ENCODE data around the gene TTC7B. TPM values are rescaled to one million over a fixed set of nuclear protein-coding genes. Genes with fewer than 3 reads are reported as not detected.
A peak's percentile ranks its signal among the peaks of the same experiment; 100 is the strongest.

TTC7B gene
- total and polyA plus RNA-seq, 2 experiments from 2014 or later: 68.1 to 75.8 TPM

GRCh38 chr14:90758028-90758889, 58.0 kb downstream of the TTC7B start:
- H3K27ac ChIP-seq: peak overlapping the region; percentile 42
- TF ChIP-seq, protein P1, sequence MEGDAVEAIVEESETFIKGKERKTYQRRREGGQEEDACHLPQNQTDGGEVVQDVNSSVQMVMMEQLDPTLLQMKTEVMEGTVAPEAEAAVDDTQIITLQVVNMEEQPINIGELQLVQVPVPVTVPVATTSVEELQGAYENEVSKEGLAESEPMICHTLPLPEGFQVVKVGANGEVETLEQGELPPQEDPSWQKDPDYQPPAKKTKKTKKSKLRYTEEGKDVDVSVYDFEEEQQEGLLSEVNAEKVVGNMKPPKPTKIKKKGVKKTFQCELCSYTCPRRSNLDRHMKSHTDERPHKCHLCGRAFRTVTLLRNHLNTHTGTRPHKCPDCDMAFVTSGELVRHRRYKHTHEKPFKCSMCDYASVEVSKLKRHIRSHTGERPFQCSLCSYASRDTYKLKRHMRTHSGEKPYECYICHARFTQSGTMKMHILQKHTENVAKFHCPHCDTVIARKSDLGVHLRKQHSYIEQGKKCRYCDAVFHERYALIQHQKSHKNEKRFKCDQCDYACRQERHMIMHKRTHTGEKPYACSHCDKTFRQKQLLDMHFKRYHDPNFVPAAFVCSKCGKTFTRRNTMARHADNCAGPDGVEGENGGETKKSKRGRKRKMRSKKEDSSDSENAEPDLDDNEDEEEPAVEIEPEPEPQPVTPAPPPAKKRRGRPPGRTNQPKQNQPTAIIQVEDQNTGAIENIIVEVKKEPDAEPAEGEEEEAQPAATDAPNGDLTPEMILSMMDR (IDR thresholded peaks at IDR 0.05; ENCODE audit: low read depth, low read length): peak; percentile 81
- no peaks in the 10 kb centered on the region for H3K27me3 ChIP-seq
- H3K36me3 ChIP-seq: no peaks in the 10 kb centered on the region
- H3K4me1 ChIP-seq (ENCODE audit: low read depth): peaks cover 11% of the 10 kb centered on the region
- H3K4me3 ChIP-seq: peak overlapping the region; percentile 28
- peak; percentile 94 to 96 for DNase-seq (ENCODE audit: low read depth in 1 of 2, low spot score in 1 of 2)
- no peaks in the 10 kb centered on the region for H3K9me3 ChIP-seq (ENCODE audit: low read depth)

- H3K9me3 ChIP-seq (ENCODE audit: low read depth): no peaks in the 10 kb centered on the region
- no peak for DNase-seq (ENCODE audit: low read depth in 1 of 2, low spot score in 1 of 2)
- H3K27me3 ChIP-seq: no peaks in the 10 kb centered on the region
- TF ChIP-seq, protein P1 (IDR thresholded peaks at IDR 0.05; ENCODE audit: low read depth, low read length): no peak
- no peak overlapping the region for H3K4me3 ChIP-seq
- peaks cover 11% of the 10 kb centered on the region for H3K4me1 ChIP-seq (ENCODE audit: low read depth)
- H3K36me3 ChIP-seq: no peaks in the 10 kb centered on the region
- H3K27ac ChIP-seq: no peak overlapping the region
These were observed 58.8 kb downstream of the TTC7B start for GRCh38 chr14:90757452-90757851.

- Histone ChIP-seq H3K9me3 (ENCODE audit: low read depth) (no peaks in the 10 kb centered on the region), H3K27me3 (no peaks in the 10 kb centered on the region), H3K27ac (no peak overlapping the region), H3K36me3 (no peaks in the 10 kb centered on the region), H3K4me1 (ENCODE audit: low read depth) (peaks cover 11% of the 10 kb centered on the region), H3K4me3 (no peak overlapping the region)
- DNase-seq (ENCODE audit: low read depth in 1 of 2, low spot score in 1 of 2): no peak
- TF ChIP-seq, protein P1 (IDR thresholded peaks at IDR 0.05; ENCODE audit: low read depth, low read length): no peak
These were observed 59.4 kb downstream of the TTC7B start for GRCh38 chr14:90756755-90757345.

DNA sequence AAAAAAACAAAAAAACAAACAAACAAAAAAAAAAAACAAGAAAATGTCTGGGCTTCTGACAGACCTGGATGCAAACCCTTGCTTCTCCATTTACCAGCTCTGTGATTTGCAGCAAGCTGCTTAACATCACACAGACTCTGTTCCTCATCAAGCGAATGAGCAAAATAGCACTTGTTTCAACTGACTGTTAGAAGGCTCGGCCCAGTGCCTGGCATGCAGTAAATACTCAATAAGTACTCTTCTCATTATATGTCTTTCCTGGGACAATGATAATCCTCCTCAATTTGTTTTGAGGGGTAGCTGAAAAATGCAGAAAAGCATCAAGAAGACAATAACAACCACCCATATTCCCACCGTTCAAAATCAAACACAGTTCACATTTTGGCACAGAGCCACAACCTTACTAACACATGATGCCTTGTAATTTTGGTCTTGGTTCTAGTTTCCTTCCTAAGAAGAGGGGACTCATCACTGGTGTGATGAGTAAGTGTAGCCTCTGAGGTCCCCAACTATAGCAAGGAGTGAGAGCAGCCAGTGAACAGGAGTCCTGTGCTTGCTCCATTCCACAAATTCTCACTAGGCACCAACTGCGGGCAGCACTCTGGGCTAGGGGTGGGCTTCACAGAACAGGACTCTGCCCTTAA, 60.4 kb downstream of the TTC7B start:
- Histone ChIP-seq H3K27me3 (no peaks in the 10 kb centered on the region), H3K4me1 (ENCODE audit: low read depth) (peaks cover 13% of the 10 kb centered on the region), H3K36me3 (no peaks in the 10 kb centered on the region), H3K9me3 (ENCODE audit: low read depth) (no peaks in the 10 kb centered on the region), H3K4me3 (no peak overlapping the region), H3K27ac (no peak overlapping the region)
- TF ChIP-seq, protein P1 (IDR thresholded peaks at IDR 0.05; ENCODE audit: low read depth, low read length): no peak
- DNase-seq (ENCODE audit: low read depth in 1 of 2, low spot score in 1 of 2): no peak

- TF ChIP-seq, protein P1 (IDR thresholded peaks at IDR 0.05; ENCODE audit: low read depth, low read length): no peak
- Histone ChIP-seq H3K27ac (no peak overlapping the region), H3K36me3 (no peaks in the 10 kb centered on the region), H3K27me3 (no peaks in the 10 kb centered on the region), H3K9me3 (ENCODE audit: low read depth) (no peaks in the 10 kb centered on the region), H3K4me1 (ENCODE audit: low read depth) (peaks cover 5% of the 10 kb centered on the region), H3K4me3 (no peak overlapping the region)
- no peak for DNase-seq (ENCODE audit: low read depth in 1 of 2, low spot score in 1 of 2)
These were observed 62.7 kb downstream of the TTC7B start for GRCh38 chr14:90753456-90754005.

Measured in cardiac muscle cell (in vitro differentiated cells and primary cell).